ENCODE measurements around the gene ADGRB3.

- TF ChIP-seq GATA2 (IDR thresholded peaks at IDR 0.05; ENCODE audit: low read depth, low read length) (no peak), GATA3 (IDR thresholded peaks at IDR 0.05; ENCODE audit: low read depth, low read length) (no peak)
Measured at GRCh38 chr6:69311888-69312287, 676.8 kb downstream of the ADGRB3 start.

Data from SH-SY5Y (cell line).